ENCODE results near the gene APOBEC2.
"Not testable (repeated sequence)": the region's sequence is repeated elsewhere in the genome, so short reads cannot be mapped to it uniquely, and the experiment has no call there.

APOBEC2 gene

DNA sequence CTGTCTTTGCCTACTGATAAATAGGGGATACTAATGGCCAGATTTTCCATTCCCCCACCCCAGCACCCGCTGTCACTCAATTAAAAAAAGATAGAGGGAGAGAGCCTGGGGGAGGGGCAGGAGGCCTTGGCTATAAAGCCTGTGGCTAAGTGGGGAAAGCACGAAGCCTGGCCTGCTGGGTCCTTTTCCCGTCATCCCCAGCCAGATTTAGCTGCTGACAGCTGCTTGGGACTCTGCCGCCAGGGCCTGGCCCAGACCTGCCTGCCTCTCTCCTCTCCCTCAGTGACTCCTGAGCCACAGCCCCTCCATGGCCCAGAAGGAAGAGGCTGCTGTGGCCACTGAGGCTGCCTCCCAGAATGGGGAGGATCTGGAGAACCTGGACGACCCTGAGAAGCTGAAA lies at the start of gene APOBEC2:
TSS of gene APOBEC2 (plus strand) at position 162 of the 400 bp plus-strand sequence. CDS start at position 308, 146 bp downstream.
- DNase-seq: peak; percentile 56

DNA sequence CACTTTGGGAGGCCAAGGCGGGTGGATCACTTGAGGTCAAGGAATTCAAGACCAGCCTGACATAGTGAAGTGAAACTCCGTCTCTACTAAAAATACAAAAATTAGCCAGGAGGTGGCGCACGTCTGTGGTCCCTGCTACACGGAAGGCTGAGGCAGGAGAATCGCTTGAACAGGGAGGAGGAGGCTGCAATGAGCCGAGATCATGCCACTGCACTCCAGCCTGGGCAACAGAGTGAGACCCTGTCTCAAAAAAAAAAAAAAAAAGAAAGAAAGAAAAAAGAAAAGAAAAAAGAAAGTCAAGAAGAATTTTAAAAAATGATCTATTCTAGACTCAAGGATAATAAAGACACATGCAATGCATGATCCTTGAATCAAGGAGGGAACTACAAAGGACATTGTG lies 46.8 kb upstream of the APOBEC2 start:
- DNase-seq: not testable (repeated sequence)

DNA sequence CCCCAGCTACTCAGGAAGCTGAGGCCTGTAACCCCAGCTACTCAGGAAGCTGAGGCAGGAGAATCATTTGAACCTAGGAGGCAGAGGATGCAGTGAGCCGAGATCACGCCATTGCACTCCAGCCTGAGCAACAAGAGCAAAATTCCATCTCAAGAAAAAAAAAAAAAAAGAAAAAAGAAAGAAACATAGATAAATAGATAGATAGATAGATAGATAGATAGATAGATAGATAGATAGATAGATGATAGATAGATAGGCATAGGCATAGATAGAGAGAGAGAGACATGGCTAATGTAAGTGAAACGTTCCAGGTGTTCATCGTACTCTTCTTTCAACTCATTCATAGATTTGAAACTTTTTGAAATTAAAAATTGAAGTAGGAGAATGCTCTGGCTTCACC lies 46.0 kb upstream of the APOBEC2 start:
- not testable (repeated sequence) for DNase-seq

DNA sequence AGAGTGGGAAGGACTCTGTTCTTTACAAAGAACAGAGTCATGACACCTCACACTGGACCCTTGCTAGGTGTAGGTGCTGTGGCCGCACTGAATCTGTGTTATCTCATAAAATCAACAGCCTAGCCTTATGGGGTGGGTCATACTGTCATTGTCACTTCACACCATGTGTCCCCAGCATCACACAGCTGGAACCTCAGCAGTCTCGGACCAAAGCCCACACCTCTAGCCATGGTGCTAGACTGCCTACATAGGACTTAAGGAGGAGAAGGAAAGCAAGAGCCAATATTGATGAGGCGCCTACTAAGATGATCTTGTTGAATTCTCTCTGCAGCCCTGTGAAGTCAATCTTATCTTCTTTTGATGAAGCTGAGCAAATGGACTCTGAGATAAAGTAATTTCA lies 45.0 kb upstream of the APOBEC2 start:
- DNase-seq: no peak

DNA sequence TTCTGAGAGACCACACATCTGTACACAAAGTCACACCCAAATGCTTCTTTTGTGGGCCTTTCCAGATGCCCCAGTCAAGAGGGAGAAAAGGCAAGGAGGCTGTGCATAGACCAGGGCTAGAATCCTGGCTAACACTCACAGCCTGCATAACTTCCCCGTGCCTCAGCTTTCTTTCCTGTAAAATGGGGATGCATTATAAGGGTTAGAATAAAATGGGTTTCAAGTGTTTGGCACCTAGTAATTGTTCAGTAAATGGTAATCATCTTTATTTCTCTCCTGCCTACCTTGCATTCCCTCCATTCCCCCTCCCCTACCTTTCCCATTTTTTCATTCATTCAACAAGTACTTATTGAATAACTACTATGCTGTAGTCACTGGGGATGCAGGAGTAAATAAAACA lies 43.3 kb upstream of the APOBEC2 start:
- DNase-seq: no peak

DNA sequence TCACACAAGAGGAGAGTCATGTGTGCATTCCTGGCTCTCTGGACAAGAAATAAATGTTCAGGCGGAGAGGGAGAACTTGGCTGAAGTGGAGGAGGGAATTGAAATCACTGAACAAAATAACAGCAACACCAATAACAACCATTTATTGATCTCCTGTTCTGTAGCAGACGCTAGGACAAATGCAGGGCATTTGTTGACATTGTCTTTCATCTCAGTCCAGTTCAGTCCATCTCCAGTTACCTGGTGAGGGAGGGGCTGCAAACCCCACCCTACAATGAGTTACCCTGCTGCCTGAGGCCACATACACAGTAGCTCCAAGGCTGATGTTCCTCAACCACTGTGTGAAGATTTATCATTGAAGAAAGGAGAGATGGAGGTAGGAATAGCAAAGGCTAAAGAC lies 41.3 kb upstream of the APOBEC2 start:
- no peak for DNase-seq

DNA sequence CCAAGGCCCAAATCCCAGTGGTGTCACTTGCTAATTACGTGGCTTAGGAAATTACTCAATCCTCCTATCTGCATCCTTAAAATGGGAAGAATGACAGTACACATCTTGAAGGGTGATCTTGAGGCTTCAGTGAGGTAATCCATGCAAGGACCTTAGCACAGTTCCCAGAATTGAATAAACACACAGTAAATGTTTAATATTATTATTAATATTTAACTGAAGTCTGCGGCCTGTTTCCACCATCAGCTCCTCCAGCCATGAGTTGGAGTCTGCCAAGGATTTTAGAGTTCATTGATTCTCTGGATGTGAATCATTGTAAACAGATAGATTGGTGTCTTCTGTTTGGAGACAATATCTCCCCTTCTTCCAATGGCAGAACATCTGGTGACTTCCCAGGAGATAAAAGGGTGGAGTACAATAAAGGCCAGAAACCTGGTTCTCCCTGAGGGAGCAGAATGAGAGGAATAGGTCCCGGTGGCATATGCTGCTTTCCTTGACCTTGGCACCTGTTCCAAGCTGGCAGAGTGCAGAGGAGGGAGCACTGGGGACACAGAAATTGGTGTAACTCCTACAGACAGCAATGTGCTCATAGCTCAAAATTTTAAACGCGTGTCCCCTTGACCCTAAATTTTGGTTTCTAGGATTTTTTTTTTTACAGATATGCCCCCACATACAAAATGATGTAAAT lies 39.4 kb upstream of the APOBEC2 start:
- no peak for DNase-seq

DNA sequence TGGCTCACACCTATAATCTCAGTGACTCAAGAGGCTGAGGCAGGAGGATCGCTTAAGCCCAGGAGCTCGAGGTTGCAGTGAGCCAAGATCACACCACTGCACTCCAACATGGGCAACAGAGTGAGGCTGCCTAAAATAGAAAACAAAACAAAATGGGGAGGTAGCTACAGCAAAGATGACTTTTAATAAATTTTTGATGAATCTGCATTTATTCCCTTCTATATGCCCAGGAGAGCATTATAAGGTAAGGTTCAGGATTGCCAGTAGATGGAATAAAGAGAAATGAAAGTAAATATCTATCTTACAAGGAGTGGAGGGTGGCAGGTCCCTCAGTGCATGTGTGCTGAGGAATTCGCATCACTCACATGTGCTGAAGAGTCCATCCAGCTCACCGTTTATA lies 38.2 kb upstream of the APOBEC2 start:
- no peak for DNase-seq

DNA sequence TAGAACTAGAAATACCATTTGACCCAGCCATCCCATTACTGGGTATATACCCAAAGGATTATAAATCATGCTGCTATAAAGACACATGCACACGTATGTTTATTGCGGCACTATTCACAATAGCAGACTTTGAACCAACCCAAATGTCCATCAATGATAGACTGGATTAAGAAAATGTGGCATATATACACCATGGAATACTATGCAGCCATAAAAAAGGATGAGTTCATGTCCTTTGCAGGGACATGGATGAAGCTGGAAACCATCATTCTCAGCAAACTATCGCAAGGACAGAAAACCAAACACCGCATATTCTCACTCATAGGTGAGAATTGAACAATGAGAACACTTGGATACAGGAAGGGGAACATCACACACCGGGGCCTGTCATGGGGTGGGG lies 37.1 kb upstream of the APOBEC2 start:
- DNase-seq: not testable (repeated sequence)

DNA sequence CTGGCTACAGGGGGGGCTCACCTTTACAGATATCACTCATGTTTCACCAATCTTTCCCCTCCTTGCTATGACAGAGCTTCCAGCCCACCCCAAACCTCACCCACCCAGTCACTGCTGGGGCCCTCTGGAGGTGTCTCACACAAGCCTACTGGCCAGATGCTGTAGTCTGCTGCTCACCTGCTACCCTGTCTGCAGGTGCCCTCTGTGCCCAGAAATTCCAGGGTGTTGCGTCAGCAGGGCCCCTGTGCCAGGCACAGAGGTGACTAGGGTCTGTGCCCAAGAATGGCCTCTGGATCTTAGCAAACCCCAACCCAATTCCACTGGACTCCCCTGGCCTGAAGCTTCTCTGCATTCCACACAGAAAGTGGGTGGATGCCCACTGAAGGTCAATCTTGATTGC lies 35.3 kb upstream of the APOBEC2 start:
- DNase-seq: no peak

DNA sequence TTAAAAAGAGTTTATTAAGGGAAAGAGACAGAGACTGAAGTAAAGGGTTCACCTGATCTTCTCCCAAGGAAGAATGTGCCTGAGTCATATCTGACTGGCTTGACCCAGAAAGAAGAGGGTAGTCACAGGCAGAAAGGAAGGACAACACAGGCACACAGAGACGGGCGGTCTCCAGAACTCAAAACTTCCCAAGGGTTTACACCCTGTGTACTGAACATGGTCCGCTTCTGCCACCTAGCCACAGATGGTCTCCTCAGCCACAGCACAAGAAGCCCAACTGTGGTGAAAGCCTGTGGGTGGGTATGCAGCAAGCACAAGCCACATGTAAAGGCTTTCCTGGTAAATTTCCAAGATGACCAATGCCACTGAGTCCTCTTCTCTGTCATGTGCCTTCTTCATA lies 31.2 kb upstream of the APOBEC2 start:
- peak; percentile 45 for DNase-seq

DNA sequence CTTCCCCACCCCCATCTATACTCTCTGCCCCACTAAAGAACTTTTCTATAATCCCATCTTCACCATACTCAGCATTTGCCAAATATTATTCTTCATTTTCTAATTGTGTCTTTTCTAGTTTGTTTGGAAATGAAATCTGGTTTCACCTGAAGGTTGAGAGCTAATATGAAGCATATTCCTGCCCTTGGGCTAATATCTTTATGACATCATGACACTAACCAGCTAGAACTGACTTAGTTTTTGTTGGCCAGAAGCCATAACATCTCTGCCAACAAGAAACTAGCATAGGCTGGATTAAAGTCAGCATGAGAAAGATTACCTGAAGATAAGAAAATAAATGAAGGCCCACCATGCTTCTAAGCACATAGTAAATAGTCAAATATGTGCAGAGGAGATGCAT lies 30.7 kb upstream of the APOBEC2 start:
- no peak for DNase-seq

DNA sequence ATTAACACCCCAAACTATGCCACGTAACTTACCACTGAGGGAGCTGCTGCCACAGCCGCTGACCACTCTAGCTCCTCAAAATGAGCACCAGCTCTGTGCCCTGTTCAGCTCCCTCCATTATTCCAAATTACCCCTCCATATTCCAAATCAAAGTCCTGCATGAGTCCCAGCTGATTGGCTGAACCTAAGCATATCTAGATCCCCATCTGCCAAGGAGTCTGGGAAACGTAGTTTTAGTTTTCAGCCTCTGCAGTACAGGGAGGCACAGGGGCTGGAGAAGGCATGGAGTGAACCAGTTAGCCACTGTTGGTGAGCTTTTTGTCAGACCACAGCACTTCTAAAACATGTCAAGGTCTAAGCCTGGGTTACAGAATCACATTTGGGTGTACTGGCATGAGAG lies 29.9 kb upstream of the APOBEC2 start:
- no peak for DNase-seq

DNA sequence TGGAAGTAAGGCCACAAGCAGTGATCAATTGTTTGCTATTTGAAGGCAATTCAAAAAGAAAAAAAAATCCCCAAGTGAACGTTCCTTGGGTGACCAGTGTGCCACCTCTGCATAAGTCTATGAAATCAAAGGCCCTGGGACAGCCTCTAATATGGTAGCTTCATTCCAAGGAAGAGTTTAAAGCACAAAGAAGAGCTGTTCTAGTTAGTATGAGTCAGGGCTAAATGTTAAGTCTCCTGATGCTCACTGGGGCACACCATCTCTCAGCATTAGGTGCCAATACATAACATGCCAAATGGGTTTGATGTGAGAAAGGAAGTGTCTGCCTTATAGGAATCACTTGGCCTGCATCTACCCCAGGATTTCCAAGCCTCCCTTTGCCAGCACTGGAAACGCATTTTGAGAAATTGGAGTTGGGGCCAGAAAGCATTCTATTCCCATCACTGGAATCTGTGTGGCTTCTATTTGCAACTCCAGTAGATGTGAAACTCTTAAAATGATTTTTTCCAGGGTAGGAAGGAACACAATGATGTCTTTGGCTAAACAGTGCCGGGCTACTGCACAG lies 27.0 kb upstream of the APOBEC2 start:
- DNase-seq: no peak

DNA sequence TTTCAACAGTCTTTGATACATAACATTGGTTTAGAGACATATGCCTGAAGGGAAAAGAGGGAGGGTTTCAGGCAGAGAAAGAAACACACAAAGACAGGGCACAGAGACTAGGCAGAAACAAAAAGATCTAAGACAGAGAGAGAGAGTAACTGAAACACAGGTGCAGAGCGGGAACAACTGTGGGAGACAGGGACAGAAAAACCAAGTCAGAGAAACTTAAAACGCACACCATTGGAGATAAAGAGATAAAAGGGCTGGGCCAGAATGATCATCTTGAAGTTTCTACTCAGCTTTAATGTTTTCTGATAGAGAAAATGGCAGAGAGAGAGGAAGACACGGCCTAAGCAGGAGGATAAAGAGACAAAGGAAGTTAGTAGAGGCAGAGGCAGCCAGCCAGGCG lies 25.8 kb upstream of the APOBEC2 start:
- no peak for DNase-seq

DNA sequence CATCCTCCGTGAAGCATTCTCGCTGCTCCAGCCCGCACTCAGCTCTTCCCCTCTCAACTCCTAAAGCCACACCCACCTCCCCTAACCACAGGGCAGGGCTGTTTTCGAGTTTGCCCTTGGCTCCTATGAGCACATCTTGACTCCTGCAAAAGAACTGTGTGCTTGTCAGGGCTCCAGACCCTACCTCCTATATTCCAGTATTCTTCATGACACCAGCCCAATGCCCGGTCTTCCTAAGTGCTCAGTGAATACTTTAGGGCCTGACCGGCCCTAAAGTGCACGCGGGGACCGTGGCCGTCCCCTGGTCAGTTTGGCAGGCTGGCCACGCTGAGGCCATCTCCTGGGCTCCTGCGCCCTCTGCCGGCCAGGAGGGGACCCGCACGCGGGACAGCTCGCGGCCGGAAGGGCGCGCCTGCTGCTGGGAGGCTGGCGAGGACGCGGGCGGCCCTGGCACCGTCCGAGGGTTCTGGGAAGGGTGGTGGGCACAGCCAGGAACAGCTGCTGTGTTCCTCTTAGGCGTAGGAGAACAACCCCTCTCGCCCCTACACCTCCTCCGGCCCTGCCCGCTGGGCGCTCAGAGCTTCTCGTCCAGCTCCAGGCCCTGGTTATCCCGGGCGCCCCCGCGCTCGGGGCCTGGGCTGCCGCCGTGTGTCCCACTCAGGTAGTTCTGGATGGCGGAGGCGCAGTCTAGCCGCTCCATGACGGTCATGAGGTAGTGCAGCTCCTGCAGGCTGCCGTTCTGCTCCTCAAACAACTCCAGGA lies 25.0 kb upstream of the APOBEC2 start:
- DNase-seq: peak; percentile 87

DNA sequence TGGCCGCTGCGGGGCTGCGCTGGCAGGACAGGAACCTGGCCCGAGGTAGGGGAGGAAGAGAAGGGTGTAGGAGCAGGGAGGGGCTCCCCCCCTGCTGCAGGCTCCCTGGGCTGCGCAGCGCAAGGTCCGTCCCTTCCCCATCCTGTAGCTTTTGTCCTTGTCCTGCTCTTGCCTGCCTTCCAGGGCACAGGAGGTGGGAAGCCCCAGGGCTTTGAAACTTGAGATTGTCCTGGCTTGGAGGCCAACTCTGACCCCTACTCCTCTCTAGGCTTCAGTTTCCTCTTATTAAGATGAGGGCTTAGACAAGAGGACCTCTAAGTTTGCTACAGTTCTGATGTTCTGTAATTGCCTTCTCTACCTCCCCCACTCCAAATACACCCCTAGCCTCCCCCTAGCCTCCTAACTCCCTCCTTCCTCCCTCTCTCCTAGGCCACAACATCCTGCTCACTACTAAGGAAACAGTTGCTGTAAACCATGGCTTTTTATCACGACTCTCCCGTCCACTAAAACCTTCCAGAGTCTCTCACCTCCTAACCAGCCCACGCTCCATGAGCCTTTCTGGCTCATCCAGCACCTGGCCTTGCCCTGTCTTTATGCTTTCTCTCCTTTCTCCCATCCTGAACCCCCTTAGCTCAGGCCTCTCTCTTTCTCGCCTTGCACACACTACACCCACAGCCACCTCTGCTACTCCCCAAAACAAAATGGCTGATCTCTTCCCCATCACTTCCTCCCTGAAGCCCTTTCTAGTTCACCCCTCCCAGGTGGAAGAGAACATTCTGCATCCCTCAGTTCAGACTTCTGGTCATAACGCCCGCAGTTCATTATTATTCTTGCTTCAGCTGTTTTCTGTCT lies 24.2 kb upstream of the APOBEC2 start:
- no peak for DNase-seq

DNA sequence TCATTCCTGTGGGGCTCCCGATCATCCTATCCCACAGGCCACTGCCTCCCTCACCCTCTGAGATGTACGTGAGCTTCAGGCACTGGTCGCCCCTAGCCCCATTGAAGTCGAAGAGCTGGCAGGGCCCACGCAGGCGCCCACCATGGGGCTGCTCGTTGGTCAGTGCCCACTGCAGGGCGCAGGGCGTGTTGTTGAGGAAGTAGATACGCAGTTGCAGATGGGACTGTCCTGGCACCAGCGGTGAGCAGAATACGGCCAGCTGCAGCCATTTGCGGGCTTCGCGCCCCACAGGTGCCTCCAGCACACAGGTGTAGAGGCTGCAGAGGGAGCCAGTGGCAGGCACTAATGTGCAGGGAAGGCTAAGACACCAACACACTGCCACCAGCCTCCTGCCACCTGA lies 20.2 kb upstream of the APOBEC2 start:
- no peak for DNase-seq

DNA sequence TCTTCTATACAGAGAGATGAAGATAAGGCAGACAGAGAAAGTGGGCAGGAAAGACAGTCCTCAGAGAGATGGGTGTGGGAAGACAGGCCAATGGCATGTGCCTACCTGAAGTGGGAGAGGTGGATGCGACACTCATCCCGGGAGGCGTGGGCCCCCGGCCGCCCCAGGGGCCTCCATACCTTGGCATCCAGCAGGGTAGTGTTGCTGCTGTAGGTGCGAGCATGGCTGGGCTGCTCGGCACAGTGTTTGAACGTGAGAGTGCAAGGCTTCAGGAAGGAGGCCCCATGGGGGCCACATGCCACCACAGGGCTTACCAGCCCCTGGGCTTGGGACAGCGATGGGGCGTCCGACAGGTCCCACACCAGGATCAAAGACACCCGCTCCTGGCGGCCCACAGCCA lies 19.2 kb upstream of the APOBEC2 start:
- DNase-seq: no peak

DNA sequence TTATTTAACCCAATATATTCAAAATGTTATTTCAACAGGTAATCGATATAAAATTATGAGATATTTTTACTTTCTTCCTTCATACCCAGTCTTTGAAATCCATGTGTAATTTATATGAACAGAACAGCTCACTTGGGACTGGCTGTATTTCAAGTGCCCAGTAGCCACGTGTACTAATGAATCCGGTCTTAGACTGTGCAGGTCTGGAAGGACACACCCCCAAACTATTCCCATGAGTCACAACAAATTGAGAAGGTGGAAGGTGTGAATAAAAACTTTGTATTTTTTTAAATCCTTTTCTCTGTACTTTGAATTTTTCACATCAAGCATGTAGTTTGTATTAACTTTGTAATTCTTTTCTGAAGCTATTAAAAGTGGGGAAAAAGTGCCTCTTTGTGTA lies 16.8 kb upstream of the APOBEC2 start:
- DNase-seq: no peak

DNA sequence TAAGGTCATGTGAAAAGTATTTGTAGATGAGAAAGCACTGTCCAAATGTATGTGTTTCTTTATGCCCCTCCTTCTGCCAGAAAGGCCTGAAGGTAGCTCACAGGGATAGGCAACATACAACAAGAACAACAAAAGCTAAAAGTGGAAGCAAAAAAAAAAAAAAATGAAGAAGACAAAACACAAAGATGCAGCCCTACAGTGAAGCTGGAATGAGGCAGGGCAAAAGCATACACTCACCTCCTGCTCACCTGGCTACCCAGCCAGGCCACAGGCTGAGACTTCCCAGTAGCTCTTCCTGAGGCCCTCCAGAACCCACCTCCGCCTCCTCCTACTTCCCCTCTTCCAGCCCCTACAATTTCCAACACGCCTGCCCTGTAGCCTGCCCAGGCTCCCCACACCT lies 16.4 kb upstream of the APOBEC2 start:
- DNase-seq: no peak

DNA sequence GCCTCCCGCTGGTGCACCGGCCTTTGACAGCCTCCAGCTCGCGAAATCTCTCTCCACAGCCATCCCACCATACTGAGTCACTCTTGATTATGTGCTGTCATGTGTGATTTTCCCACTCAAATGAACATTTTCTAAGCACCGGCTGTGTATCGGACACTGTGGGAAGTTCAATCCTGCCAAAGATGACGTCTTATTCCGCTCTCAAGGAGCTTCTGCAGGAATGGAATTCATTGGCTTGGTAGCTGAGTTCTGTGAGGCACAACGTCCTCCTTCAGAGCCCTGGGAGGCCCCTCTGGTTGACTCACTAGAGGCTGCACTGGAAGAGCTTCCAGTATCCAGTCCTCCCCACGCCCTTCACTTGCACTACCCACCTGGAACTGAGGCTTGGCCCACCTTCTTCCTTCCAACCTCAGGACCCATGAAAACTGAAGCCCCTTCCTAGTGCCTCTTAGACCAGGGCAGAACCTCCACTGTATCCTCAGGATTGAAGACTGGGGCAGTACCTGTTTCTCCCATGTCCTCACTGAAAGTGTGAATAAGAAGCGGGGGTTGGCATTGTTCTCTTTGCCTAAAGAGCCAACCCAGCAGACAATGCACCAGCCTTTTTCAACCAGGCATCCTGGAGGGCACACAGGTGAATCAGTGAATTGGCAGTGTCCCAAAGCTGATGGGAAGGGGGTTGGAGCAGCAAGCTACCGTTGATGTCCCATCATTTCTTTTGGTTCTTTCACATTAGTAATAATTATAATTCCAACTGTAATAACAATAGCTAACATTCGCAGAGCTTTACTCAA lies 15.7 kb upstream of the APOBEC2 start:
- no peak for DNase-seq

DNA sequence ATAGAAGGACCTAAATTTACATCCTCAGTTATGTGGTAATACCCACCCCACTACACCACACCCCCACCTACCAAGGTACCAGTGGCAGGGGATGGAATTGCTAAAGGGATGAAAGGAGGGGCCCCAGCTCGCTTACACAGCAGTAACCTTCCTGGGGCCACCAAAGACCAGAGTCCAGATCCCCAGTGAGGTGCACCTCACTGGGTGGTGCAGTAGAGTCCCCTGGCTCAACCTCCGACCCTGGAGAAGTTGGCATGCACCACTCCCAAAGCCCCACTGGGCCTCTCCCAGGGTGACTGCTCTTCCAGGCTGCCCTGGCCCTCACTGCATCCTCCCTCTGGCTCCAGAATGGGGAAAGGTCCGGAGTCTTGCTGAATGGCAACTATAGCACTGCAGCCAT lies 14.8 kb upstream of the APOBEC2 start:
- DNase-seq: no peak

Measured in right hindlimb (tissue), 1 donor.